ENCODE results near the gene AR. TPM values are rescaled to one million over a fixed set of nuclear protein-coding genes. Genes with fewer than 3 reads are reported as not detected.
A peak's percentile ranks its signal among the peaks of the same experiment; 100 is the strongest.

Gene AR
- total RNA-seq = 12.7 TPM
- long read RNA-seq, full-length matches to known transcripts = 10 of 22 reads
- long read RNA-seq, partial matches to known transcripts = 4 of 22 reads
- long read RNA-seq, other reads (novel, unspliced or antisense) = 8 of 22 reads

DNA sequence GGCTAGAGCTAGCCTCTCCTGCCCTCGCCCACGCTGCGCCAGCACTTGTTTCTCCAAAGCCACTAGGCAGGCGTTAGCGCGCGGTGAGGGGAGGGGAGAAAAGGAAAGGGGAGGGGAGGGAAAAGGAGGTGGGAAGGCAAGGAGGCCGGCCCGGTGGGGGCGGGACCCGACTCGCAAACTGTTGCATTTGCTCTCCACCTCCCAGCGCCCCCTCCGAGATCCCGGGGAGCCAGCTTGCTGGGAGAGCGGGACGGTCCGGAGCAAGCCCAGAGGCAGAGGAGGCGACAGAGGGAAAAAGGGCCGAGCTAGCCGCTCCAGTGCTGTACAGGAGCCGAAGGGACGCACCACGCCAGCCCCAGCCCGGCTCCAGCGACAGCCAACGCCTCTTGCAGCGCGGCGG is at the start of gene AR:
AR (plus strand) TSS at position 204 of the 400 bp plus-strand sequence. CDS start 1,126 bp downstream, outside the sequence.
- intact Hi-C loops (cut with DNase I) = no loop called here
- DNase-seq (ENCODE audit: low spot score) = peak; percentile 79

DNA sequence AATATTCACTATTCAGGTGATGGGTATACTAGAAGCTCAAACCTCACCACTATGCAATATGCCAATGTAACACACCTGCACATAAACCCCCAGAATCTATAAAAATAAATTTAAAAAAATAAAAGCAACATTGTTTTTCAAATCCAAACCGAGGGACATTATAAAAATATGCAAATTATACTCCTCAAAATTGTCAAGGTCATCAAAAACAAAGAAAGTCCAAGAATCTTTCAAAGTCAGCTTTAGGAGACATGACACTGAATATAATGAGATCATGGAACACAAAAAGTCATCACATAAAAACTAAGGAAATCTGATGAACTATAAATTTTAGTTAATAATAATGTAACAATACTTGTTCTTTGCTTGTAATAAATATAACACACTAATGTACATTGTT is 43.2 kb upstream of the AR start:
- DNase-seq (ENCODE audit: low spot score) = no peak
- intact Hi-C loops (cut with DNase I) = no loop called here

DNA sequence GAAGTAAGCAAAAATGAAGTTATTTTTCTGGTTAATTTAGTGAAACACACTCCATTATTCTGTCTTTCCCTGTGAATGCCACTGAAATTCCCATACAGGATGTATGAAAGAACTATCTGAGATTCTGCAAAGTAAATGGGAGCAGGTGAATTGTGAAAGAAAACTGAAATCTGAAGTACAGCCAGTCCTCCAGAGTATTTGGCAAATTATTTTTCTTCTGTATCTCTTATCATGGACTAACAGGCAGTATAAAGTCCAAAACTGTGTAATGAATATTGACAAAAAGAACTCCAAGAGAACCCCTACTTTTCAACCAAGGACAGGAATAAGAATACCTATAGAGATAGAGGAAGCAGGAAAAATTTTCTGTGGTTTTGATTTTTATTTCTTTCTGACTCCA is 40.8 kb upstream of the AR start:
- intact Hi-C loops (cut with DNase I) = no loop called here
- no peak for DNase-seq (ENCODE audit: low spot score)

GRCh38 chrX:67503453-67503852 is 40.4 kb upstream of the AR start:
- DNase-seq (ENCODE audit: low spot score) = no peak
- intact Hi-C loops (cut with DNase I) = no loop called here

GRCh38 chrX:67520671-67521070 is 23.1 kb upstream of the AR start:
- intact Hi-C loops (cut with DNase I) = no loop called here
- no peak for DNase-seq (ENCODE audit: low spot score)

DNA sequence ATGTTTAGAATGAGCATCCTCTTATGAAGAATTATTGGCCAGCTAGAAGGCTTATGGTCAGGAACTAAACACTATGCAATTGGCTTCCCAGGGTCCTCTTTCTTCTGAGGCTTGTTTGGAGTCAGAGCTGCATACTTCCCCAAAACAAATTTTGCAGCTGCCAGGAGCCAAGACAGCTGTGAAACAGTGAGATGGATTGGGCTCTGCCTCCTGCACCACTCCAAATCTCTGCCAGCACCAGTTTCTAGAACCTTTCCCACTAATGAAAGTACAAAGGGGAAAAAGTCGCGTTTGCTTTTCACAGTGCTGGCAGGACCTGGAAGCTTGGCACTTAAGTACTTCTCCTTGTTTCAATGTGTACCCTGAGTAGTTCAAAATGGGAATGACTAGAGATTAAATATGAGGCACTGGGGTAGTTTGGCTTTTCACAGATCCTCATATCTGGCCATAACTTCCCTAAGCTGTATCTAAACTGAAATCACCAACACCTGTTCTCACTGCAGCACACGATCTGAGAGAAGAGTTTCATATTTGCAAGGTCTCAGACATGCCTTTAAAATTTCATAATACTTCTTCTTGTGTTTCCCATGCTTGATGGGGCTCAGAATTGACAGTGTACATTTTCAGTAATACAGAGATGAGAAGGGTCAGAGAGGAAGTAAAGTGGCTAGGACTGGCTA is 20.7 kb upstream of the AR start:
- DNase-seq (ENCODE audit: low spot score) = no peak
- intact Hi-C loops (cut with DNase I) = no loop called here

GRCh38 chrX:67523932-67524331 is 19.9 kb upstream of the AR start:
- intact Hi-C loops (cut with DNase I) = no loop called here
- no peak for DNase-seq (ENCODE audit: low spot score)

- intact Hi-C loops (cut with DNase I) = no loop called here
- no peak for DNase-seq (ENCODE audit: low spot score)
Measured at GRCh38 chrX:67524428-67524827, 19.4 kb upstream of the AR start.

DNA sequence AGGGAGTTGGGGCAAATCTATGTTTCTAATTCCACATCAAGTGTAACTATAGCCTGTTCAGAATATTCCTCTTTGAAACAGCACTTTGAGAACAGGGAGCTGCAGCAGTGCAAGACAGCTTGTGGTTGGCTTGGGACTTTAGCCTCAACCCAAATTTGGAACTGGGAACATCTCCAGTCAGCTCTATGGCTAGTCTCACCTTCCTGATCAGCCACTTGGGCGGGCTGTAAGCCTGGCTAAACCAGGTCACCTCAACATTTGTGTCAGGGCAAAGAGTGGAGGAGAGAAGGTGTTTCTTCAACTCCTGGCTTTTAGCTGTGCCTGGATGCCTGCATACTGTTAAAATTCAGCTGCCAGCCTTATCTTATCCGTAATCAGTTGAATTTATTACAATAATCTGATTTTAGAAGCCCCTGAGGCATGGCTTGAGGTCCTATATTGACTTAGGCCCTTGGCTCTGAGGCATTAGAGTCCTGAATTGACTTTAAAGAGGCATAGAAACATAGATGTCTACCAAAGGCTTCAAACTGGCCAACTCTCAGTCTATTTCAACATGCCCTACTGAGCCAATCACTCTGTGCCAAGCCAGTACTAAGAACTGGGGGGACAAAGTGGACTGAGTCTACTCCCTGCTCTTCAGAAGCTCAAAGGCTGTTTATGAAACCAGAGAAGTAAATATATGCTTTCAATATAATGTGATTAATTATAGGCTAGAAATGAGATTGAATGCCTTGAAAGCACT is 18.7 kb upstream of the AR start:
- no peak for DNase-seq (ENCODE audit: low spot score)
- intact Hi-C loops (cut with DNase I) = no loop called here

GRCh38 chrX:67536564-67536963 is 7.3 kb upstream of the AR start:
- DNase-seq (ENCODE audit: low spot score) = no peak
- intact Hi-C loops (cut with DNase I) = no loop called here

- no peak for DNase-seq (ENCODE audit: low spot score)
- intact Hi-C loops (cut with DNase I) = no loop called here
Measured at GRCh38 chrX:67538383-67538782, 5.4 kb upstream of the AR start.

DNA sequence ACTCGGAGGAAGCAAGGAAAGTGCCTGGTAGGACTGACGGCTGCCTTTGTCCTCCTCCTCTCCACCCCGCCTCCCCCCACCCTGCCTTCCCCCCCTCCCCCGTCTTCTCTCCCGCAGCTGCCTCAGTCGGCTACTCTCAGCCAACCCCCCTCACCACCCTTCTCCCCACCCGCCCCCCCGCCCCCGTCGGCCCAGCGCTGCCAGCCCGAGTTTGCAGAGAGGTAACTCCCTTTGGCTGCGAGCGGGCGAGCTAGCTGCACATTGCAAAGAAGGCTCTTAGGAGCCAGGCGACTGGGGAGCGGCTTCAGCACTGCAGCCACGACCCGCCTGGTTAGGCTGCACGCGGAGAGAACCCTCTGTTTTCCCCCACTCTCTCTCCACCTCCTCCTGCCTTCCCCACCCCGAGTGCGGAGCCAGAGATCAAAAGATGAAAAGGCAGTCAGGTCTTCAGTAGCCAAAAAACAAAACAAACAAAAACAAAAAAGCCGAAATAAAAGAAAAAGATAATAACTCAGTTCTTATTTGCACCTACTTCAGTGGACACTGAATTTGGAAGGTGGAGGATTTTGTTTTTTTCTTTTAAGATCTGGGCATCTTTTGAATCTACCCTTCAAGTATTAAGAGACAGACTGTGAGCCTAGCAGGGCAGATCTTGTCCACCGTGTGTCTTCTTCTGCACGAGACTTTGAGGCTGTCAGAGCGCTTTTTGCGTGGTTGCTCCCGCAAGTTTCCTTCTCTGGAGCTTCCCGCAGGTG is 637 bp downstream of the AR start:
- intact Hi-C loops (cut with DNase I) = loop anchor here (5.0 kb wide), 2 partner anchors 178 to 238 kb away; no protein-coding TSS in a partner anchor
- no peak for DNase-seq (ENCODE audit: low spot score)

DNA sequence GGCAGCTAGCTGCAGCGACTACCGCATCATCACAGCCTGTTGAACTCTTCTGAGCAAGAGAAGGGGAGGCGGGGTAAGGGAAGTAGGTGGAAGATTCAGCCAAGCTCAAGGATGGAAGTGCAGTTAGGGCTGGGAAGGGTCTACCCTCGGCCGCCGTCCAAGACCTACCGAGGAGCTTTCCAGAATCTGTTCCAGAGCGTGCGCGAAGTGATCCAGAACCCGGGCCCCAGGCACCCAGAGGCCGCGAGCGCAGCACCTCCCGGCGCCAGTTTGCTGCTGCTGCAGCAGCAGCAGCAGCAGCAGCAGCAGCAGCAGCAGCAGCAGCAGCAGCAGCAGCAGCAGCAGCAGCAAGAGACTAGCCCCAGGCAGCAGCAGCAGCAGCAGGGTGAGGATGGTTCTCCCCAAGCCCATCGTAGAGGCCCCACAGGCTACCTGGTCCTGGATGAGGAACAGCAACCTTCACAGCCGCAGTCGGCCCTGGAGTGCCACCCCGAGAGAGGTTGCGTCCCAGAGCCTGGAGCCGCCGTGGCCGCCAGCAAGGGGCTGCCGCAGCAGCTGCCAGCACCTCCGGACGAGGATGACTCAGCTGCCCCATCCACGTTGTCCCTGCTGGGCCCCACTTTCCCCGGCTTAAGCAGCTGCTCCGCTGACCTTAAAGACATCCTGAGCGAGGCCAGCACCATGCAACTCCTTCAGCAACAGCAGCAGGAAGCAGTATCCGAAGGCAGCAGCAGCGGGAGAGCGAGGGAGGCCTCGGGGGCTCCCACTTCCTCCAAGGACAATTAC is 1.4 kb downstream of the AR start:
- peak; percentile 78 for DNase-seq (ENCODE audit: low spot score)
- intact Hi-C loops (cut with DNase I) = loop anchor here (5.0 kb wide), 2 partner anchors 177 to 237 kb away; no protein-coding TSS in a partner anchor

DNA sequence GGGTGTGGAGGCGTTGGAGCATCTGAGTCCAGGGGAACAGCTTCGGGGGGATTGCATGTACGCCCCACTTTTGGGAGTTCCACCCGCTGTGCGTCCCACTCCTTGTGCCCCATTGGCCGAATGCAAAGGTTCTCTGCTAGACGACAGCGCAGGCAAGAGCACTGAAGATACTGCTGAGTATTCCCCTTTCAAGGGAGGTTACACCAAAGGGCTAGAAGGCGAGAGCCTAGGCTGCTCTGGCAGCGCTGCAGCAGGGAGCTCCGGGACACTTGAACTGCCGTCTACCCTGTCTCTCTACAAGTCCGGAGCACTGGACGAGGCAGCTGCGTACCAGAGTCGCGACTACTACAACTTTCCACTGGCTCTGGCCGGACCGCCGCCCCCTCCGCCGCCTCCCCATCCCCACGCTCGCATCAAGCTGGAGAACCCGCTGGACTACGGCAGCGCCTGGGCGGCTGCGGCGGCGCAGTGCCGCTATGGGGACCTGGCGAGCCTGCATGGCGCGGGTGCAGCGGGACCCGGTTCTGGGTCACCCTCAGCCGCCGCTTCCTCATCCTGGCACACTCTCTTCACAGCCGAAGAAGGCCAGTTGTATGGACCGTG is 2.2 kb downstream of the AR start:
- DNase-seq (ENCODE audit: low spot score) = no peak
- intact Hi-C loops (cut with DNase I) = loop anchor here (5.0 kb wide), 2 partner anchors 176 to 236 kb away; no protein-coding TSS in a partner anchor

GRCh38 chrX:67546496-67547423 is 2.9 kb downstream of the AR start:
- no peak for DNase-seq (ENCODE audit: low spot score)
- intact Hi-C loops (cut with DNase I) = loop anchor here (5.0 kb wide), 2 partner anchors 176 to 236 kb away; no protein-coding TSS in a partner anchor

- no peak for DNase-seq (ENCODE audit: low spot score)
Measured at GRCh38 chrX:67555578-67556203, 11.9 kb downstream of the AR start.

DNA sequence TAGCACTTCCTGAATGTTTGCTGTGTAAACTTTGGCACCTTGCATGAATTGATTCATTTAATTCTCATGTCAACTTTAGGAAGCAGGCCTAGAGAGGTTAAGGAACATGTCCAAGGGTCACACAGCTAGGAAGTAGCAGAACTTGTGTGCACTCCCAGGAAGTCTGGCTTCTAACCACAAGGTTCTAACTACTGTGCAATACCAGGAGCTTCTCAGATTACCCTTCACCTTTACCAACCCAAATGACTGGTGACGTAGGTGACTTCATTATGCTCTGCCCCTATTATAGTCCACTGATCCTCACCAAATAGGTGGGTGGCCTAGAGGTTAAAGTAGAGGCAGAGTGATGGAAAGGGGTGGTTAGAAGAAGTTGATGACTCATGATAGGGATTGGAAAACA is 14.4 kb downstream of the AR start:
- intact Hi-C loops (cut with DNase I) = no loop called here
- no peak for DNase-seq (ENCODE audit: low spot score)

More at GRCh38 chrX:67555578-67556203, 11.9 kb downstream of the AR start:
- intact Hi-C loops (cut with DNase I) = no loop called here
